Prostate gland (tissue), 2 donors: ENCODE measurements around the gene SCFD2. TPM values are rescaled to one million over a fixed set of nuclear protein-coding genes. Genes with fewer than 3 reads are reported as not detected.

Experiments used
- DNase-seq: peaks from one replicate; pipeline ENCODE4 v3.0.0-alpha.2; 2019; ENCODE audit warnings: low spot score
- H3K27ac ChIP-seq, 2 donors: fragments of 200-600 bp; sonication (generic); 2 replicates each; pipeline ENCODE4 v1.5.1; 2017 to 2019
- H3K27me3 ChIP-seq: fragments of 200-600 bp; sonication (generic); replicated peaks from 2 replicates; pipeline ENCODE4 v1.5.1; 2019; ENCODE audit not compliant: insufficient read depth
- H3K36me3 ChIP-seq, 2 donors: fragments of 200-600 bp; sonication (generic); 1 replicate in 1 of 2; 2 replicates in 1 of 2; pipeline versions ENCODE4 v1.5.1 to v1.8.1; 2017 to 2019
- H3K4me1 ChIP-seq: fragments of 200-600 bp; sonication (generic); replicated peaks from 2 replicates; pipeline ENCODE4 v1.5.1; 2019
- H3K4me3 ChIP-seq, 2 donors: fragments of 200-600 bp; sonication (generic); 2 replicates each; pipeline ENCODE4 v1.5.1; 2017 to 2019
- H3K9me3 ChIP-seq: fragments of 200-600 bp; sonication (generic); 2 replicates; pipeline ENCODE4 v1.5.1; 2017
- CTCF ChIP-seq, 4 experiments: fragments of 200-600 bp in 2 of 4; fragments of 450-650 bp in 2 of 4; sonication (generic) in 2 of 4; IDR thresholded peaks; 1 replicate in 3 of 4; 2 replicates in 1 of 4; pipeline ENCODE4 v1.5.1; 2016 to 2019; ENCODE audit warnings: antibody characterized with exemption in 4 of 4, mild to moderate bottlenecking in 2 of 4, moderate library complexity in 2 of 4
- POLR2A ChIP-seq: fragments of 450-650 bp; IDR thresholded peaks from one replicate; pipeline ENCODE4 v1.6.1; 2016; ENCODE audit warnings: antibody characterized with exemption, mild to moderate bottlenecking
- POLR2AphosphoS5 ChIP-seq: sonication (generic); formaldehyde crosslinking; IDR thresholded peaks from one replicate; pipeline ENCODE4 v1.6.1; 2017; ENCODE audit warnings: antibody characterized with exemption
- WGBS: methylation state at CpG from one replicate; pipeline ENCODE4 v1.1.5; 2018; 5-methylcytosine and 5-hydroxymethylcytosine counted together
- intact Hi-C: fragments of 100-400 bp; cut with DNase I; formaldehyde crosslinking; loops from one replicate; pipeline ENCODE4 v1.14.2; 2022
- total RNA-seq, 2 donors: library from RNA; depleted of rRNA; stranded (reverse); fragments of >200 nt; gene quantifications; one replicate each; pipeline ENCODE4 v1.1.0, GENCODE V29; 2016

Gene SCFD2
- total RNA-seq, 2 donors from 2014 or later = 10.7 to 21.1 TPM

DNA sequence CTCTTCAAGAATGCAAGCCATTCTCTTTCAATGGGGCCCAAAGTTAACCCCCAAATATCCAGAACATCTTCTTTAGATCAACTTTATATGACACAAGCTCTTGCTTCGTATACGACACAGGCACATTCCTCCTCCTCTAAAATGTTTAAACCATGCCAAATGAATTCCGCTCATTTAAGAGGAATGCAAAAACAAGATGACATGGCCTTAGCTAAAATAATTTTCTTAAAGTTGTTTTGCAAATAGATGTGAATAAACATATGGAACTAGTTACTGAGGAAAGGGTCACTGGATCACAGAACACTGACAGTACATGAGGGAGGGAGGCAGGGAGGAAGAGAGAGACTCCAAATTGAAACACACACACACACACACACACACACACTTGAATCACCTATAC, 406.3 kb downstream of the SCFD2 start:
- no peak for DNase-seq
- no peak for TF ChIP-seq CTCF (IDR thresholded peaks at IDR 0.05)
- no peak for TF ChIP-seq POLR2A
- no peak for TF ChIP-seq POLR2AphosphoS5
- H3K4me3 ChIP-seq = no peak overlapping the region
- no peaks in the 10 kb centered on the region for H3K4me1 ChIP-seq
- no peaks in the 10 kb centered on the region for H3K36me3 ChIP-seq
- no peaks in the 10 kb centered on the region for H3K9me3 ChIP-seq
- WGBS = 89% methylated on average over 3 of the region's 3 CpGs
- no peak overlapping the region for H3K27ac ChIP-seq
- intact Hi-C loops = no loop called here
- no peaks in the 10 kb centered on the region for H3K27me3 ChIP-seq

DNA sequence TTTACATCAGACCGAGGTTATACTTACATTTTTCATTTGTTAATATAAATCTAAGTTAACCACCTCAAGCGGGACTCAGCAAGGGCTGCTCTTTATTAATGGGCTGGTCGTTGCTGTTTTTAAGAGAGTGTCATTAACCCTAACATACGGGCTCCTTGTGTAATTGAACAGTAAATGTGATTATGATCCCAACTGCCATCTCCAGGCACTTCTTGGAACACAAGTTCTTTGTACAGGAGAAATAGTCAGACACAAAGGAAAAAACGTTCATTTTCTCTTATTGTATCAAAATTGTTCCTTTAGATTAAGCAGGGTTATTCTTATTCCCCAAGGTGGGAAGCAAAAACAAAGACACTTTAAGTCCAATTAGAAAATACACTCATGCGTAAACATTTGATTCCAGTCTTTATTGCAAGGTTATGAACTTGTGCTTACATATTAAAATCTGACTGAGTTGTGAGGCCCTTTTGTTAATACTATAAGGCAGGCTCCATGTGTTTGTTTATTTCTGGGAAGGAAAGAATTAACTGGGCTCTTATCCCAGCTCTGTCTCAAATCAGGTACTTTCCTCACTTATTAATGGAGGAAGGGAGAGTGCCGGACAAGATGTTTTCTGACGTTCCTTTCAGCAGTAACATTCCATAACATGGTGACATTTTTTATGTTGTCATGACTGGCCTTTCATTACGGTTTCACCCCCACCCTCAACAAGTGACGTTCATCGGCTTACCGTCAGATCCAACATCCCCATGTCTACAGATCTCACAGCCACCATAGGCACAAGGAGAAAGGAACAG, 407.8 kb downstream of the SCFD2 start:
- Histone ChIP-seq H3K9me3 (no peaks in the 10 kb centered on the region), H3K4me1 (no peaks in the 10 kb centered on the region), H3K27ac (no peak overlapping the region), H3K4me3 (no peak overlapping the region), H3K27me3 (no peaks in the 10 kb centered on the region), H3K36me3 (no peaks in the 10 kb centered on the region)
- TF ChIP-seq POLR2AphosphoS5 (no peak), CTCF (IDR thresholded peaks at IDR 0.05) (no peak), POLR2A (no peak)
- WGBS = 34% methylated on average over 12 of the region's 12 CpGs
- intact Hi-C loops = no loop called here
- DNase-seq = no peak

GRCh38 chr4:52957220-52957686, 408.6 kb downstream of the SCFD2 start:
- intact Hi-C loops = no loop called here
- Histone ChIP-seq H3K27me3 (no peaks in the 10 kb centered on the region), H3K4me1 (no peaks in the 10 kb centered on the region), H3K4me3 (no peak overlapping the region), H3K36me3 (no peaks in the 10 kb centered on the region), H3K9me3 (no peaks in the 10 kb centered on the region), H3K27ac (no peak overlapping the region)
- TF ChIP-seq POLR2AphosphoS5 = no peak
- no peak for TF ChIP-seq POLR2A
- no peak for TF ChIP-seq CTCF (IDR thresholded peaks at IDR 0.05)
- DNase-seq = no peak
- 21% methylated on average over 9 of the region's 9 CpGs for WGBS

DNA sequence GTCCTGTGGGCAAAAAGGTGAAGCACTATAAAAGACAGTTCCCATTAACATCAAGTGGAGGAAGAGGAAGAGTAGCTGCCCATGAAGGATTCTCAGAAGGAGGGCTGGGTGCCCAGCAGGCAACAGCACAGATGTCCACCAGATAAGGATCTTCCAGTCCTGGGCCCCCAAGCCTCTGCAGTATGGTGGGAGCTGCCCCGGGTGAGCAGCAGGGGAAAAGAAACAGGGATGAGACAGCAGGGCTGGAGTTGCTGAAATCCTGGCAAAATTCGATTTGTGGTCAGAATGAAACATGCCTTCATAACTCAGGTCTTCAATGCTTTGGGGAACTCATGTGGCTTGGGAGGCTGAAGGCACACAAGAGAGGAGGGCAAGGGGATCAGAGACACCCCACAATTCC, 409.2 kb downstream of the SCFD2 start:
- Histone ChIP-seq H3K4me1 (no peaks in the 10 kb centered on the region), H3K9me3 (no peaks in the 10 kb centered on the region), H3K36me3 (no peaks in the 10 kb centered on the region), H3K27me3 (no peaks in the 10 kb centered on the region), H3K27ac (no peak overlapping the region), H3K4me3 (no peak overlapping the region)
- intact Hi-C loops = no loop called here
- no peak for DNase-seq
- WGBS = 46% methylated on average over 2 of the region's 2 CpGs
- TF ChIP-seq CTCF (IDR thresholded peaks at IDR 0.05) = no peak
- TF ChIP-seq POLR2A = no peak
- no peak for TF ChIP-seq POLR2AphosphoS5
